HepG2 (cell line): ENCODE results near the gene HECTD1. TPM values are rescaled to one million over a fixed set of nuclear protein-coding genes. Genes with fewer than 3 reads are reported as not detected.
A peak's percentile ranks its signal among the peaks of the same experiment; 100 is the strongest.

Experiments
- AHR ChIP-seq: IDR thresholded peaks from 2 replicates; pipeline ENCODE4 v1.6.1; 2018; ENCODE audit warnings: missing genetic modification reagents, missing compliant biosample characterization
- BCL6 ChIP-seq: IDR thresholded peaks from 2 replicates; pipeline ENCODE4 v1.6.1; 2016; ENCODE audit warnings: missing genetic modification reagents, missing compliant biosample characterization
- CBX1 ChIP-seq: IDR thresholded peaks from one replicate; pipeline ENCODE4 v1.6.1; 2016; ENCODE audit warnings: antibody characterized with exemption, low read depth
- IRF2 ChIP-seq: IDR thresholded peaks from 2 replicates; pipeline ENCODE4 v1.6.1; 2018; ENCODE audit warnings: missing genetic modification reagents, missing compliant biosample characterization
- KLF11 ChIP-seq: IDR thresholded peaks from 2 replicates; pipeline ENCODE4 v1.6.1; 2016; ENCODE audit warnings: missing compliant biosample characterization
- MBNL3 ChIP-seq: fragments of 250-450 bp; sonication (Bioruptor Pico); conservative IDR thresholded peaks from 2 replicates; pipeline ENCODE4 v1.8.0; 2022; ENCODE audit warnings: mild to moderate bottlenecking, inconsistent platforms
- MZF1 ChIP-seq: sonication (generic); formaldehyde crosslinking; IDR thresholded peaks from 2 replicates; pipeline ENCODE4 v1.8.1; 2023; ENCODE audit warnings: mild to moderate bottlenecking, missing genetic modification reagents, borderline replicate concordance
- NFATC3 ChIP-seq: sonication (generic); formaldehyde crosslinking; IDR thresholded peaks from 2 replicates; pipeline ENCODE4 v1.5.1; 2020; ENCODE audit warnings: mild to moderate bottlenecking, missing genetic modification reagents
- NFKBIZ ChIP-seq: IDR thresholded peaks from 2 replicates; pipeline ENCODE4 v1.6.1; 2018; ENCODE audit warnings: missing genetic modification reagents, missing compliant biosample characterization
- PITX1 ChIP-seq: sonication (generic); formaldehyde crosslinking; IDR thresholded peaks from 2 replicates; pipeline ENCODE4 v1.5.1; 2020; ENCODE audit warnings: mild to moderate bottlenecking, missing genetic modification reagents
- PPARG ChIP-seq: conservative IDR thresholded peaks from 2 replicates; pipeline ENCODE4 v1.6.1; 2016; ENCODE audit warnings: missing biosample characterization, missing genetic modification reagents
- RAD51 ChIP-seq: fragments of 450-650 bp; IDR thresholded peaks from 2 replicates; pipeline ENCODE4 v1.6.1; 2016; ENCODE audit warnings: borderline replicate concordance
- RARA ChIP-seq: IDR thresholded peaks from 2 replicates; pipeline ENCODE4 v1.6.1; 2016; ENCODE audit warnings: missing genetic modification reagents, missing compliant biosample characterization
- REPIN1 ChIP-seq: sonication (generic); formaldehyde crosslinking; IDR thresholded peaks from 2 replicates; pipeline ENCODE4 v1.8.0; 2022; ENCODE audit warnings: missing genetic modification reagents, low read depth, mild to moderate bottlenecking, borderline replicate concordance
- RXRA ChIP-seq: sonication (generic); formaldehyde crosslinking; IDR thresholded peaks from 2 replicates; pipeline ENCODE4 v1.5.1; 2020; ENCODE audit warnings: missing genetic modification reagents
- SSRP1 ChIP-seq: IDR thresholded peaks from 2 replicates; pipeline ENCODE4 v1.6.1; 2016; ENCODE audit warnings: control low read depth
- SYNCRIP ChIP-seq: fragments of 200-400 bp; formaldehyde crosslinking; IDR thresholded peaks from 2 replicates; pipeline ENCODE4 v1.6.1; 2018; ENCODE audit warnings: mild to moderate bottlenecking, low read depth, low read length; ENCODE audit not compliant: insufficient read depth
- TARDBP ChIP-seq: sonication (generic); formaldehyde crosslinking; IDR thresholded peaks from 2 replicates; pipeline ENCODE4 v1.8.0; 2022; ENCODE audit warnings: mild to moderate bottlenecking, missing genetic modification reagents
- TCF12 ChIP-seq, 2 experiments: fragments of 450-650 bp in 1 of 2; sonication (generic) in 1 of 2; formaldehyde crosslinking in 1 of 2; IDR thresholded peaks; 2 replicates each; pipeline versions ENCODE4 v1.6.1 to v1.8.0; 2017 to 2022; ENCODE audit warnings: antibody characterized with exemption in 1 of 2, mild to moderate bottlenecking in 1 of 2, missing genetic modification reagents in 1 of 2, moderate library complexity in 1 of 2
- ZFP36L2 ChIP-seq: sonication (generic); formaldehyde crosslinking; IDR thresholded peaks from 2 replicates; pipeline ENCODE4 v1.4.0; 2020; ENCODE audit warnings: missing genetic modification reagents
- ZFX ChIP-seq: sonication (generic); formaldehyde crosslinking; IDR thresholded peaks from 2 replicates; pipeline ENCODE4 v1.4.0; 2020; ENCODE audit warnings: mild to moderate bottlenecking, low read depth, missing genetic modification reagents, moderate library complexity
- ZNF230 ChIP-seq: sonication (generic); formaldehyde crosslinking; IDR thresholded peaks from 2 replicates; pipeline ENCODE4 v1.4.0; 2020; ENCODE audit warnings: mild to moderate bottlenecking, missing genetic modification reagents
- ZNF317 ChIP-seq: sonication (generic); formaldehyde crosslinking; IDR thresholded peaks from 2 replicates; pipeline ENCODE4 v1.5.0; 2020; ENCODE audit warnings: mild to moderate bottlenecking, missing genetic modification reagents
- ZNF556 ChIP-seq: sonication (generic); formaldehyde crosslinking; IDR thresholded peaks from 2 replicates; pipeline ENCODE4 v1.4.0; 2020; ENCODE audit warnings: mild to moderate bottlenecking, missing genetic modification reagents, borderline replicate concordance
- ZNF569 ChIP-seq: sonication (generic); formaldehyde crosslinking; IDR thresholded peaks from 2 replicates; pipeline ENCODE4 v1.5.0; 2020; ENCODE audit warnings: mild to moderate bottlenecking, missing genetic modification reagents, moderate library complexity, borderline replicate concordance
- ZSCAN30 ChIP-seq: sonication (generic); formaldehyde crosslinking; IDR thresholded peaks from 2 replicates; pipeline ENCODE4 v1.5.0; 2020; ENCODE audit warnings: mild to moderate bottlenecking, missing genetic modification reagents
- polyA plus RNA-seq, 8 experiments: library from polyadenylated mRNA; depleted of rRNA in 3 of 8; stranded (reverse) in 7 of 8; unstranded in 1 of 8; fragments of >200 nt; fragmentation: Illumina TruSeq in 4 of 8; extraction: Trizol in 4 of 8; gene quantifications; 2 replicates each; pipeline versions ENCODE4 v1.2.1 to v1.2.3, GENCODE V29; 2011 to 2016; ENCODE audit warnings: low read depth in 4 of 8, missing spikeins in 1 of 8, mixed read lengths in 1 of 8; ENCODE audit not compliant: insufficient read depth in 1 of 8
- total RNA-seq, 5 experiments: library from RNA; depleted of rRNA; stranded (reverse); fragments of >200 nt; fragmentation: Illumina TruSeq; extraction: Trizol; gene quantifications; 2 replicates each; pipeline ENCODE4 v1.2.3, GENCODE V29; 2016; ENCODE audit warnings: low read depth in 1 of 5
- TF ChIP-seq, protein P1 (sequence below): sonication (generic); formaldehyde crosslinking; IDR thresholded peaks from 2 replicates; pipeline ENCODE4 v1.4.0; 2020; ENCODE audit warnings: missing genetic modification reagents, mild to moderate bottlenecking, borderline replicate concordance
- TF ChIP-seq, protein P2 (sequence below): sonication (generic); formaldehyde crosslinking; IDR thresholded peaks from 2 replicates; pipeline ENCODE4 v1.9.0; 2022; ENCODE audit warnings: missing genetic modification reagents, mild to moderate bottlenecking, borderline replicate concordance
- TF ChIP-seq, protein P3 (sequence below): sonication (generic); formaldehyde crosslinking; IDR thresholded peaks from 2 replicates; pipeline ENCODE4 v1.8.1; 2023; ENCODE audit warnings: mild to moderate bottlenecking, missing genetic modification reagents, borderline replicate concordance

Gene HECTD1
- total and polyA plus RNA-seq, 2 of the 13 experiments (the other 11 are each of a cell fraction or from before 2014, with no cell fraction given): 312 to 560 TPM

- TF ChIP-seq, protein P1, sequence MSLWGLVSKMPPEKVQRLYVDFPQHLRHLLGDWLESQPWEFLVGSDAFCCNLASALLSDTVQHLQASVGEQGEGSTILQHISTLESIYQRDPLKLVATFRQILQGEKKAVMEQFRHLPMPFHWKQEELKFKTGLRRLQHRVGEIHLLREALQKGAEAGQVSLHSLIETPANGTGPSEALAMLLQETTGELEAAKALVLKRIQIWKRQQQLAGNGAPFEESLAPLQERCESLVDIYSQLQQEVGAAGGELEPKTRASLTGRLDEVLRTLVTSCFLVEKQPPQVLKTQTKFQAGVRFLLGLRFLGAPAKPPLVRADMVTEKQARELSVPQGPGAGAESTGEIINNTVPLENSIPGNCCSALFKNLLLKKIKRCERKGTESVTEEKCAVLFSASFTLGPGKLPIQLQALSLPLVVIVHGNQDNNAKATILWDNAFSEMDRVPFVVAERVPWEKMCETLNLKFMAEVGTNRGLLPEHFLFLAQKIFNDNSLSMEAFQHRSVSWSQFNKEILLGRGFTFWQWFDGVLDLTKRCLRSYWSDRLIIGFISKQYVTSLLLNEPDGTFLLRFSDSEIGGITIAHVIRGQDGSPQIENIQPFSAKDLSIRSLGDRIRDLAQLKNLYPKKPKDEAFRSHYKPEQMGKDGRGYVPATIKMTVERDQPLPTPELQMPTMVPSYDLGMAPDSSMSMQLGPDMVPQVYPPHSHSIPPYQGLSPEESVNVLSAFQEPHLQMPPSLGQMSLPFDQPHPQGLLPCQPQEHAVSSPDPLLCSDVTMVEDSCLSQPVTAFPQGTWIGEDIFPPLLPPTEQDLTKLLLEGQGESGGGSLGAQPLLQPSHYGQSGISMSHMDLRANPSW: no peak
- TF ChIP-seq ZNF556 (CRISPR knock-in tag) (no peak), AHR (CRISPR knock-in tag) (no peak), ZFP36L2 (CRISPR knock-in tag) (no peak), ZNF569 (no peak), MBNL3 (CRISPR knock-in tag) (no peak), SSRP1 (CRISPR knock-in tag) (no peak), KLF11 (CRISPR knock-in tag) (no peak), TARDBP (peak; percentile 35; the same call in 1 of the 2 replicates), ZNF317 (CRISPR knock-in tag) (peak; percentile 96), MZF1 (CRISPR knock-in tag) (no peak), RARA (peak; percentile 42; the same call in 1 of the 2 replicates), RXRA (CRISPR knock-in tag) (no peak), REPIN1 (CRISPR knock-in tag) (0 out of 2 replicates have a peak, but pooled peaks have one; percentile 32), PPARG (peak; percentile 41; the same call in 1 of the 2 replicates), ZFX (CRISPR knock-in tag) (0 out of 2 replicates have a peak, but pooled peaks have one; percentile 21), PITX1 (CRISPR knock-in tag) (no peak), ZNF230 (CRISPR knock-in tag) (no peak), BCL6 (CRISPR knock-in tag) (peak; percentile 40; the same call in 1 of the 2 replicates), CBX1 (no peak), SYNCRIP (no peak), TCF12 (IDR thresholded peaks at IDR 0.05) (no peak), TCF12 (CRISPR knock-in tag; IDR thresholded peaks at IDR 0.05) (no peak), IRF2 (CRISPR knock-in tag) (no peak), NFKBIZ (no peak), ZSCAN30 (CRISPR knock-in tag) (no peak), RAD51 (no peak), NFATC3 (CRISPR knock-in tag) (no peak)
- TF ChIP-seq, protein P2, sequence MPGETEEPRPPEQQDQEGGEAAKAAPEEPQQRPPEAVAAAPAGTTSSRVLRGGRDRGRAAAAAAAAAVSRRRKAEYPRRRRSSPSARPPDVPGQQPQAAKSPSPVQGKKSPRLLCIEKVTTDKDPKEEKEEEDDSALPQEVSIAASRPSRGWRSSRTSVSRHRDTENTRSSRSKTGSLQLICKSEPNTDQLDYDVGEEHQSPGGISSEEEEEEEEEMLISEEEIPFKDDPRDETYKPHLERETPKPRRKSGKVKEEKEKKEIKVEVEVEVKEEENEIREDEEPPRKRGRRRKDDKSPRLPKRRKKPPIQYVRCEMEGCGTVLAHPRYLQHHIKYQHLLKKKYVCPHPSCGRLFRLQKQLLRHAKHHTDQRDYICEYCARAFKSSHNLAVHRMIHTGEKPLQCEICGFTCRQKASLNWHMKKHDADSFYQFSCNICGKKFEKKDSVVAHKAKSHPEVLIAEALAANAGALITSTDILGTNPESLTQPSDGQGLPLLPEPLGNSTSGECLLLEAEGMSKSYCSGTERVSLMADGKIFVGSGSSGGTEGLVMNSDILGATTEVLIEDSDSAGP (CRISPR knock-in tag): no peak
- TF ChIP-seq, protein P3, sequence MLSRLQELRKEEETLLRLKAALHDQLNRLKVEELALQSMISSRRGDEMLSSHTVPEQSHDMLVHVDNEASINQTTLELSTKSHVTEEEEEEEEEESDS (CRISPR knock-in tag): no peak
These were observed 43.5 kb downstream of the HECTD1 start (continued) for GRCh38 chr14:31164115-31164514.
